NCI-H1436 (cell line): ENCODE data around the gene BCL2L12.

Experiments
- DNase-seq: peaks from one replicate; lab custom pipeline; 2025; lab: John Stamatoyannopoulos, UW

BCL2L12 gene

DNA sequence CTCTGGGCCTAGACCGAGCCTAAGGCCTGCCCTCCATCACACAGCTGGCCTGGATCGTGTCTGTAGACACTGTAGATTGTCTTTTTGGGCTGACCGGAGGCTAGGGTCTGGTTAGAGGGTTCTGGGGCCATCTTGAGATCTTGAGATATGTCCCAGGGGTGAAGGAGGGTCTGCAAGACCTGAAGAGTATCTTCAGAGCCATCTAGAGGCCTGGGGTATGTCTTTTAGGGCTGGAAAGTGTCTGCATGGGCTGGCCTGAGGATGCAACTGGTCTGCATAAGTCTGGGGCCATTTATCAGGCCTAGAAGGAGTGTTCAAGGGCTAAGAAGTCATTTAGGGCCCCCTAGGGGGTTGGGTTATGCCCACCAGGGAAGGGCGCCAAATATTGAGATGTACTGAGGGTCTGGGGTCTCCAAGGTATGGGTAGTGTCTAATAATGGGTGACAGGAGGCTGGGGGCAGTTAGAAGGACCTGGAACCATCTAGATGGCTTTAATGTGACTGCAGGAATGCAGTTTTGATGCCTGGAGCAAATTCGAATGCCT lies 23.2 kb upstream of the BCL2L12 start:
- DNase-seq: no peak

DNA sequence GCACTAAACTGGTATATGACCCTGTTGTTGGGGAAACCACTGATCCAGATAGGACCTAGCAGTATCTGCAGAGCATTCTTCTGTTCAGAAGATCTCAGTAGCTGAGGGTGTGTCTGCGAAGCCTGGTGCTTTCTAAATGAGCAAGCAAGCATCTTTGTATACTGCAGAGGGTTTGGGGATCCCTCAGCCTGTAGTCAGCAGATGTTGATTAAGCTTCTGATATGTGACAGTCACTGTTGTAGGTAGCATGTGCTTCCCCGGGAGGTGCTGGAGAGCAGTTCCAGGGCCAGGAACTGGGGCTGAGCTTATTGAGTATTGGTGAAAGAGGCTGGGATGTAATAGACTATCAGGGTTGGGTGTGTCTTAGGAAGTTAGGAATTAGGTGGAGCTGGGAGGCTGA lies 22.3 kb upstream of the BCL2L12 start:
- no peak for DNase-seq

DNA sequence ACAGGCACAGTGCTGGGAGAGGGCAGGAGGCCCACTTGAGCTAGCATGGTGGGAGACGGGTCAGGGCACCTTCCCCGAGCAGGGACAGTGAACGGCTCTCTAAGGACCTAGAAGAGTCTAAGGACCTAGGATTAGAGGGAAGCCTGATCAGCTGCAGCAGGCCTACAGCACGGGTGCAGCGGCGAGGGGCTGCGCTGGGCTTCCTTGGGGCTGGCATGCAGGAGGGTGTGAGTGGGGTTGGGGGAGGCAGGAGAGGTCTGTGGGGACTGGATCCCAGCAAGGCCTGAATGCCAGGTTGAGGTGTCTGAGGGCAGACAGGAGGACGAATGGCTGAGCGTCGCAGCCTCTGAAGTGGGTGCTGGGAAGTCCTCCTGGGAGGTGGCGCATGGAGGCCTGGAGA lies 20.1 kb upstream of the BCL2L12 start:
- DNase-seq: no peak

DNA sequence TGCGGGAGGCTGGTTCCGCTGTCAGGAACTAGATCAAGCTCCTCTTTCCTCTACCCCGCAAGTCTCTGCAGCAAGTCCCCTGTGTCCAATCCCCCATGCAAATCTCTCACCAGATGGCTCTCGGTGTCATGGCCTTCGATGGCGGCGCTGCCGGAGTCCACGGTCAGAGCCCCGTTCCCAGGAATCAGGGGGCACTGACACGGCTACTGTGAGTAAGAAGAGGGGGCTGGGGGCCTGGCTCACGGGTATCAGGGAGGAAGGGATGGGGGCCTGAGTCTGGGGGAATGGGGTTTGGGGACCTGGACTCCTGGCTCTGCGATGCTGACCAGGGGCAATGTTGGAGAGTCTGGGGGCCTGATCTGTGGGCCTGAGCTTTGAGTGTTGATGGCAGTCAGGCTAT lies 19.7 kb upstream of the BCL2L12 start:
- DNase-seq: no peak

DNA sequence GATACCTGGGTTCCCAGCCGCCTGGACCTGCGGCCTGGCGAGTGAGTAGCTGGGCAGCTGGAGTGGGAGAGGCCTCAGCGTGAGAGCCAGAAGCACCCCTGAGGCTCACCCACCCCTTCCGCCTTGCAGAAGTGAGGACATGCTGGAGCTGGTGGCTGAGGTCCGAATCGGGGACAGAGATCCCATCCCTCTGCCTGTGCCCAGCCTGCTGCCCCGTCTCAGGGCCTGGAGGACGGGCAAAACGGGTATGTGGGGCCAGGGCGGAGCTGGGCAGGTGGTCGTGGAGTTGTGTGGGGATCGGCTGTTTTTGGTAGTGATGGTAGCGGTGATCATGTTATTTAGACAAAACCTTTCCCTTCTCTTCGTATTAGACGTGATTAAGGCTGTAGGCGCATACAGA lies 19.1 kb upstream of the BCL2L12 start:
- no peak for DNase-seq

DNA sequence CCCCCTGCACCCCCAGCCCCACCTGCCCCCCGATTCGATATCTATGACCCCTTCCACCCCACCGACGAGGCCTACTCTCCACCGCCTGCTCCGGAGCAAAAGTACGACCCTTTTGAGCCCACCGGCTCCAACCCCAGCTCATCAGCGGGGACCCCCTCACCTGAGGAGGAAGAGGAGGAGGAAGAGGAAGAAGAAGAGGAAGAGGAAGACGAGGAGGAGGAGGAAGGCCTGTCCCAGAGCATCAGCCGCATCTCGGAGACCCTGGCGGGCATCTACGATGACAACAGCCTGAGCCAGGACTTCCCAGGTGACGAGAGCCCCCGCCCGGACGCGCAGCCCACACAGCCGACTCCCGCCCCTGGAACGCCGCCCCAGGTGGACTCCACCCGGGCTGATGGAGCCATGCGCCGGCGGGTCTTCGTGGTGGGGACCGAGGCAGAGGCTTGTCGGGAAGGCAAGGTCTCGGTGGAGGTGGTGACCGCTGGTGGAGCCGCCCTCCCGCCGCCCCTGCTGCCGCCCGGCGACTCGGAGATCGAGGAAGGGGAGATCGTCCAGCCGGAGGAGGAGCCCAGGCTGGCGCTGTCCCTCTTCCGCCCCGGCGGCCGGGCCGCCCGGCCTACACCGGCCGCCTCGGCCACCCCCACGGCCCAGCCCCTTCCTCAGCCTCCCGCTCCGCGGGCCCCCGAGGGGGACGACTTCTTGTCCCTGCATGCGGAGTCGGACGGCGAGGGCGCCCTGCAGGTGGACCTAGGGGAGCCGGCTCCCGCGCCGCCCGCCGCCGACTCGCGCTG lies 14.5 kb upstream of the BCL2L12 start:
- DNase-seq: no peak

DNA sequence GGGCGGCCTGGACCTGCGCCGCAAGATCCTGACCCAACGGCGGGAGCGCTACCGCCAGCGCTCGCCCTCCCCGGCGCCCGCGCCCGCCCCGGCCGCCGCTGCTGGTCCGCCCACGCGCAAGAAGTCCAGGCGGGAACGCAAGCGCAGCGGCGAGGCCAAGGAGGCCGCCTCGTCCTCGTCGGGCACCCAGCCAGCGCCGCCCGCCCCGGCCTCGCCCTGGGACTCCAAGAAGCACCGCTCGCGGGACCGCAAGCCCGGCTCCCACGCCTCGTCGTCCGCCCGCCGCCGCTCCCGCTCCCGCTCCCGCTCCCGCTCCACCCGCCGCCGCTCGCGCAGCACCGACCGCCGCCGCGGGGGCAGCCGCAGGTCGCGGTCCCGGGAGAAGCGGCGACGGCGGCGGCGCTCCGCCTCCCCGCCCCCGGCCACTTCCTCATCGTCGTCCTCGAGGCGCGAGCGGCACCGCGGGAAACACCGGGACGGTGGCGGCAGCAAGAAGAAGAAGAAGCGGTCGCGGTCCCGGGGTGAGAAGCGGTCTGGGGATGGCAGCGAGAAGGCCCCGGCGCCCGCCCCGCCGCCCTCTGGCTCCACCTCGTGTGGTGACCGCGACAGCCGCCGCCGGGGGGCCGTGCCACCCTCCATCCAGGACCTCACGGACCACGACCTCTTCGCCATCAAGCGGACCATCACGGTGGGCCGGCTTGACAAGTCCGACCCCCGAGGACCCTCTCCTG lies 13.7 kb upstream of the BCL2L12 start:
- DNase-seq: no peak

DNA sequence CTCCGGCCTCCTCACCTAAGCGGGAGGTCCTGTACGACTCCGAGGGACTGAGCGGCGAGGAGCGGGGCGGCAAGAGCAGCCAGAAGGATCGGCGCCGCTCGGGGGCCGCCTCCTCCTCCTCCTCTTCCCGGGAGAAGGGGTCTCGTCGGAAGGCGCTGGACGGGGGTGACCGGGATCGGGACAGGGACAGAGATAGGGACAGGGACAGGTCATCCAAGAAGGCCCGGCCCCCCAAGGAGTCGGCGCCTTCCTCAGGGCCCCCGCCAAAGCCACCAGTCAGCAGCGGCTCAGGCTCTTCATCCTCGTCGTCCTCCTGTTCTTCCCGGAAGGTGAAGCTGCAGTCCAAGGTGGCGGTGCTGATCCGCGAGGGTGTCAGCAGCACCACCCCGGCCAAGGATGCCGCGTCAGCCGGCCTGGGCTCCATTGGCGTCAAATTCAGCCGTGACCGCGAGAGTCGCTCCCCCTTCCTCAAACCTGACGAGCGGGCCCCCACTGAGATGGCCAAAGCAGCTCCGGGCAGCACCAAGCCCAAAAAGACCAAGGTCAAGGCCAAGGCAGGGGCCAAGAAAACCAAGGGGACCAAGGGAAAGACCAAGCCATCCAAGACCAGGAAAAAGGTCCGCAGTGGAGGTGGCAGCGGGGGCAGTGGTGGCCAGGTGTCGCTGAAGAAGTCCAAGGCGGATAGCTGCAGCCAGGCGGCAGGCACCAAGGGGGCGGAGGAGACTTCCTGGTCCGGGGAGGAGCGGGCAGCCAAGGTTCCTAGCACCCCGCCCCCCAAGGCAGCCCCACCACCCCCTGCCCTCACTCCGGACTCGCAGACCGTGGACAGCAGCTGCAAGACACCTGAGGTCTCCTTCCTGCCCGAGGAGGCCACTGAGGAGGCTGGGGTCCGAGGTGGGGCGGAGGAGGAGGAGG lies 12.9 kb upstream of the BCL2L12 start:
- DNase-seq: no peak

DNA sequence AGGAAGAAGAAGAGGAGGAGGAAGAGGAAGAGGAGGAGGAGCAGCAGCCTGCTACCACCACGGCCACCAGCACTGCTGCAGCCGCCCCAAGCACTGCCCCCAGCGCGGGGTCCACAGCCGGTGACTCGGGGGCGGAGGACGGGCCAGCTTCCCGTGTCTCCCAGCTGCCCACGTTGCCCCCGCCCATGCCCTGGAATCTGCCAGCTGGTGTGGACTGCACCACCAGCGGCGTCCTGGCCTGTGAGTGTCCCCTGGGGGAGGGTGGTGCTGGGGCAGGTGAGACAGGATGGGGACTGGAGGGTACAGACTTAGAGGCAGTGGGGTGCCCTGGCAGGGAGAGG lies 12.3 kb upstream of the BCL2L12 start:
- DNase-seq: no peak

DNA sequence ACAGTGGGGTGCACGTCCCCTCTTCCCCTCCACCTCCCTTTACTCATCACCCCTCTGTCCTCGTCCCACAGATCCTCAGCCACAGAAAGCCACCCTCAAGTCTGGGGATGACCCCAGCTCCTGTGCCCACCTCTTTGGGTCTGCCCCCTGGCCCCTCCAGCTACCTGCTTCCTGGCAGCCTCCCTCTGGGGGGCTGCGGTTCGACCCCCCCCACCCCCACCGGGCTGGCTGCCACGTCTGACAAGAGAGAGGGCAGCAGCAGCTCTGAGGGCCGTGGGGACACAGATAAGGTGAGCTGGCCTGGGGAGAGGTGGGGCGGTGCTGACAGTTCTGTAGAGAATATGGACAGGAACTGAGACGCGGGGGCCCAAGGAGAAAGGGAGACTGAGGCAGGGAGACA lies 11.2 kb upstream of the BCL2L12 start:
- no peak for DNase-seq

DNA sequence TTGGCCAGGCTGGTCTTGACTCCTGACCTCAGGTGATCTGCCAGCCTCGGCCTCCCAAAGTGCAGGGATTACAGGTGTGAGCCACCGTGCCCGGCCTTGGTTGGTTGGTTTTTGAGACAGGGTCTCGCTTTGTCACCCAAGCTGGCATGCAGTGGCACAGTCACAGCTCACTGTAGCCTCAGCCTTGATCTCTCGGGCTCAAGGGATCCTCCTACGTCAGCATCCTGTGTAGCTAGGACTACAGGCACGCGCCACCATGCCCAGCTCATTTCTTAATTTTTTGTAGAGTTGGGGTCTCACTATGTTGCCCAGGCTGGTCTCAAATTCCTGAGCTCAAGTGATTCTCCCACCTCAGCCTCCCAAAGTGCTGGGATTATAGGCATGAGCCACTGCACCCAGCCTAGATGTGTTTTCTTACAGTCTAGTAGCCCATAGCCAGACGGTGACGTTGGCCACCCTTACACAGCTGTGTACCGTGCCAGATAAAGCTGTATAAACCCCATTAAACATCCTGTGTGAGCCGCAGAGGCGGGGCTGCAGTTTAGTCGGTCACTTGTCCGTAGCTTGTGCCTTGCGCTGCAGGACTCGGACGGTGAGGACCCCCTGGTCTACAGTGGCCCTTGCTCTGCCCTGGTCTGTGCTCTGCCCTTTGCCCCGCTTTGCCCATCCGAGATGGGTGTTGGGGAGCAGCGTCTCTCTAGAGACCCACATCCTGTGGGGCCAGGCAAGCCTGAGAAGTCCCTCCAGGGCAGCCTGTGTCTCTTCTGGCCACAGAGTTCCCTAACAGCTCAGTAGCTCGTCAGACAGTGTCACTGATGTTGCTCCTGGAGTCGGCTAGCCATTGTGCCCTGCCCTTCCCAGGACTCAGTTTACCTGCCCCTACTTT lies 9.9 kb upstream of the BCL2L12 start:
- no peak for DNase-seq

DNA sequence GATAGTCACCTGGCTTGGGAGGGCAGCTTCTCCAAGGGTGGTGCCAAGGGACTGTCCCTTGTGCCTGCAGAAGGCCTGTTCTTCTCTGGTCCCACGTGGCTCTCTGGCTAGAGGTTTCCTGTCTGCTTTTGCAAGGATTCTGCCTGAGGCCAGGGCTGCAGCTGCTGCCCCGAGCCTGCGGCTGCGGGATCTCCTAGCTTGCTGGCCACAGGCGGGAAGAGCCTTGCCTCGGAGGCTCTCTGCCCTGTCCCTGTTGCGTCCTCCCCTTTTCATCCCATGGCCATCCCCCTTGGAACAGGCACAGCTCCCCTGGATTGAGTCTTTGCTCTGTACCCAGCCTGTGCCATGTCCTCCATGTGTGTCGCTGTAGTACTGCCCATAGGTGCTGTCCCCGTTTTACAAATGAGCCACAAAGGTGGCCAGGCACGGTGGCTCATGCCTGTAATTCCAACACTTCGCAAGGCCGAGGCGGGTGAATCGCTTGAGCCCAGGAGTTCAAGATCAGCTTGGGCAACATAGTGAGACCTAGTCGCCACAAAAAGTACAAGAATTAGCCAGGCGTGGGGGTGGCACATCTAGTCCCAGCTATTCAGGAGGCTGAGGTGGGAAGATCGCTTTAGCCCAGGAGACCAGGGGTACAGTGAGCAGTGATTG lies 9.2 kb upstream of the BCL2L12 start:
- no peak for DNase-seq

DNA sequence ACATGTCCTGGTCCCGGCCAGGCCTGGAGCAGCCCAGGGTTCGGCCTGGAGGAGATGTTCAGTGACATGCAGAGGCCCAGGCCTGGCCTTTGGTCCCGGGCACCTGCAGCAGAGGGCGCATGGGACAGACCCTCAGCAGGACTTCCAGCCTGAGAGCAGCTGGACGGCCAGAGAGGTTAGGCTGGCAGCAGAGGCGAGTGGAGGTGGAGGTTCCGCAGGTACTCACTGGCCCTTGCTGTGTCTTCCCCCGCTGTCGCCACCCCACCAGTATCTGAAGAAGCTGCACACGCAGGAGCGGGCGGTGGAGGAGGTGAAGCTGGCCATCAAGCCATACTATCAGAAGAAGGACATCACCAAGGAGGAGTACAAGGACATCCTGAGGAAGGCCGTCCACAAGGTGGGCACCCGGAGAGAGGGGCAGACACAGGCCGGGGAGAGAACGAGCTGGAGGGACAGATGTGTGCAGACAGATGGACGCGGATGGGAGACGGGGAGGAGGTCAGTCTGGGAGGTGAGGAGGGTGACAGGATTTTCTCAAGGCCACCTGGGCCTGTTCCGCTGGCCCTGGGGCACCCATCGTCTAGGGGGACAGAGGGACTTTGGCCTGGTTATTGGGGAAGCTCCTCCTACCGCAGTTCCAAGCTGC lies 8.1 kb upstream of the BCL2L12 start:
- DNase-seq: no peak

DNA sequence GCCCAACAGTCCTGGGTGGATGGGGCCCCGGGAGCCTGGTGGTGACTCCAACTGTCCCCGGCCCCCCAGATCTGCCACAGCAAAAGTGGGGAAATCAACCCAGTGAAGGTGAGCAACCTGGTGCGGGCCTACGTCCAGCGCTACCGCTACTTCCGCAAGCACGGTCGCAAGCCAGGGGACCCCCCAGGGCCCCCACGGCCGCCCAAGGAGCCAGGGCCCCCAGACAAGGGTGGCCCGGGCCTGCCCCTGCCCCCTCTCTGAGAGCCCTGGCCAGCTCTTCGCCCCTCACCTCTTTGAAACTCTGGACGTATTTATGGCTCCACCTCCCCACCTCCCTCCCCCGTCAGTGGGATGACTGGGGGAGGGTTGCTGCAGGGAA lies 7.6 kb upstream of the BCL2L12 start:
- no peak for DNase-seq

DNA sequence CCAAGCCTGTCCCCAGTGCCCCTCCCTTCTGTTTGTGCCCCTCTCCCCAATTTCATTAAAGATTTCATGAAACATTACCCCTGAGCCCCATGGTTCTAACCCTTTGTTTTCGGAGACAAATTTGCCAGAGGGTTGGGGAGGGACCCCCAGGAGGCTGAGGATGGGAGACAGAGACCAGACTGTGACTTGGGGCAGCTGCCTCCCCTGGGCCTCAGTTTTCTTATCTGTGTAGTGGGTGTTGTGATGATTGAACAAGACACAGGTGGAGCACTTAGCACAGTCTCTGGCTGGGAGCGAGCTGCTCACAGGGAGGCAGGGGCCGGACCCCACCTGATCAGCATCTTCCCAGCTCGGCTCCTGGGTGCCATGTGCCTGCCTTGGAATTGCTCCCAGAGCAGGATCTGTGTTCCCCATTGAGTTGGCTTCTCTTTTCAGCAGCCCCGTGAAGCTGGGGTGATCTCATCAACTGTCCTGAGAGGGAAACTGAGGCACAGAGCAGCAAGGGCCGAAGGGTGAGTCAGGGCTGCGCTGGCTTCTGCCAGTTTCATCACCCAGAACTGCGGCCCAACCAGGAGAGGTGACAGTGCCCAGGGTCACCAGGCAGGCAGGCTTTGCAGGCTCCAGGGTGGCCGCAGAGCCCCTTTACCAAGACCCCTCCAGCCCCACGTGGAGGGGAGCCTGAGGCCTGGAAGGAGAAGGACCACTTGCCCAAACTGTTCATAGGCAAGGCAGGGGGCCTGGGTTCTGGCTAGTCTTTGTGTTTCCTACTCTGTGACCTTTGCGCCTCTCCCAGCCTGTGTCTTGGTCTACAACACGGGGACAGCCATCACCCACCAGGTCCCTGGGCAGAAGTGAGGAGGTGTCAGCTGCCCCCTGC lies 6.9 kb upstream of the BCL2L12 start:
- no peak for DNase-seq

DNA sequence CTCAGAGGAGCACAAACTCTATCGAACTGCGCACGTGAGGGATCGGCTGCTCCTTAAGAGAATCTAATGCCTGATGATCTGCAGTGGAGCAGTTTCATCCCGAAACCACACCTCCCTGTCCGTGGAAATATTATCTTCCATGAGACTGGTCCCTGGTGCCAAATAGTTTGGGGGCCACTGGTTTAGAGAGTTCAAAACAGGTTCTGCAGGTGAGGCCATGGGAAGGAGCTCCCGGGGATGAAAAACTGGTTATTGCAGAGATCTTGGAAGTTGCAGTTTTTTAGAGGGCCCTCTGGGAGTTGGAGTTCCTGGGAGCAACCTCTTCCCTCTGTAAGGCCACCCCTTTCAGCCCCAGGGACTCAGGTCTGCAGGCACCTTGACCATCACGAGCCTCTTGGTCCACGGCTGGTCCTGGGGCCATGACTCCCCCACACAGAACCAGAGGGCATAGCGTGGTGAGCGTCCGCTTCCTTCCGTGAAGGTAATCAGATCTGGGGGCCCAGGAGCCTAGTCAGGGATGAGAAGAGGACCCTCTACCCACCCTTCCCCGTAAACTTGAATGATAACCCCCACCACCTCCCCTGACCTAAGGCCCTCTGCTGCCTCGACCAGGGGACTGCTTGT lies 5.3 kb upstream of the BCL2L12 start:
- no peak for DNase-seq

DNA sequence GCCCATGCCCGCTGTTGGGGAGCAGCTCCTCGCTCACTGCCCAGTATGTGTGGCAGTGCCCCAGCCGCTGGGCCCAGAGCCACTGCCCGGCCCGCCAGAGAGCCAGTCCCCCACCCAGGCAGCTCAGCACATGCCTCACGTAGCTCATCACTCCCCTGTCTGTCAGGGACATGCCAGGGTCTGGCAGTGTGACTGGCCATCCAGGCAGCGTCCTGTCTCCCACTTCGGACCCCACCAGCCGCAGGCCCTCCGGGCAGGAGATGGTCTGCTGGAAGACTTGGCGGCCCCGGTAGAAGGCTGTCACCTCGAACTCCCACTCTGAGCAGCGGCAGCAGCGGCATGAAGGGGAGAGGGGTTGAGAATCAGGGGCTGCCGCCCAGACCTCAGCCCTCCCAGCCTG lies 3.7 kb upstream of the BCL2L12 start:
- DNase-seq: no peak

DNA sequence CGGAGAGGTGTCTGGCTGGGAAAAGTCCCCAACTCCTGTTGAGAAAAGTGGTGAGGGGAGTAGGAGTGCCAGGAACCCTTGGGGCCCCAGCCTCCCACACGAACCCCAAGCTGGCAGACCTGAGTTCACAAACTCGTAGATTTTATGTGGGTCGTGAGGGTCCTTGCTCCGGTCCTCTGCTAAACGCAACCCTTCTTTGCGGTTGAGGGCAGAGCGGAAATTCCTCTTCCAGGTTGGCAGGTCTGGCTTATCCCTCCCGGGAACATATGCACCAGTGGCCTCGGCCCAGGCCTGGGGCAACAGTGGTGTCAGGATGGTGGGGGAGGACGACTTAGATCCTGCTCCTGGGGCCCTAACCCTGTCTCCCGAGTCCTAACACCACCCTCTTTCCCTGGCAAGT lies 2.5 kb upstream of the BCL2L12 start:
- DNase-seq: no peak
